ENCODE data around the gene KLK1.

The KLK1 gene

DNA sequence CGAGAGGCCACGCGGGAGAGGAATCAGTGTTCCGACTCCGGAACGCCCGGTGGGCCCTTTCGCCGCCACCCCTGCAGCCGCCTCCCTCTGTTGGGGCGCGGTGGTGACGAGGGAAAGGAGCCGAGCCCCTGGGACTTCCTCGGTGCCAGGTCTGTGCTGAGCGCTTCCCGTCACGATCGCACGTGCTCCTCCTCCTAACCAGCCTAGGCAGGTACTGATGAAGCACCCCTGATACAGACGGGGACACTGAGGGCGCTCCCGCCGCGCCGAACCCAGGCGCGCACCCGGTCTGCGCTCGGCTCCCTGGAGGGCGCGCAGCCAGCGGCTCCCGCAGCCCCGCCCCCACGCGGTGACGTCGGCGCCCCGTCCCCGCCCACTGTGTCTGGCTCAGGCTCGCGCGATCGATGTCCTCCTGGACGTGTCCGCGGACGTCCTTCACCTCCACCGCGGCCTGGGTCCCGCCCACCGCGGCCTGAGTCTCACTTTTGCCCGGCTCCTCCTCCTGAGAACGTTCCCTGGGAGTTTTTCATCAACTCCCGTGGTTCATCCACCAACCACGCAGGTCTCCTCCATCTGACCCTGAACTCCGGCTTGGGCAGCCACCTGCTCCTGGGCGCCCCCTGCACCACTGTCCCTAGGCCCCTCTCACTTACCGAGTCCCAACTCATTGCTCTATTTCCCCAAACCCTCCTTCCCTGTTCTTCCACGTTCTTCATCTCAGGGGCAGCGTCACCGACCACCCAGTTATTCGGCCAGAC lies 12.4 kb upstream of the KLK1 start:
- no peak for DNase-seq

DNA sequence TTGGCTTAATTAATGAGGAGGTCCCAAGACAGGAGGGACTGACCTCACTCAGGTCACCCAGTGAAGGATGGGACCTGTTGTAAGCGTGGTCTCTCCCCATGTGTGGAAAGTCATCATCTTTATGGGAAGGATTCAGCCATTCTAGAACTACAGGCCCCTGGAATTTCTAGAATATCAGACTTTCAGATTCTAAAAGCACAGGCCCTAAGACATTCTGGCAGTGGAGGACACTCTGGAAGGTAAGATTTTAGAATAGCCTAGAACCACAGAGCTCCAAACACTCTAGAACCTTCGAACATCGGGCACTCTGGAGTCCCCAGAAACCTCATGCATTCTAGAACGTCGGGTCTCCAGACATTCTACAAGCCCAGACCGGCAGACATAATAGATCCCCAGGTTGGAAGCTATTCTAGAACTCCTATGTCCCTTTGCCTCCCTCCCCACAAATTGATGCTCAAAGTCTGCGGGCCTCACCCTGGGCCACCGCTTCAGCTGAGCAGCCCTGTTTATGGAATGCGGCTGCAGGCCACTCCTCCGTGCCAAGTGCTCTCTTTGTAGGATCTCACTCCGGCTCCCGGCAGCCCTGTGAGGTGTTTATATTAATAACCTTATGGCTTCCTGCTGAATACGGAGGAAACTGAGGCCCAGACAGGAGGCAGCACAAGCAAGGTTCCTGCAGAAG lies 11.7 kb upstream of the KLK1 start:
- no peak for DNase-seq

DNA sequence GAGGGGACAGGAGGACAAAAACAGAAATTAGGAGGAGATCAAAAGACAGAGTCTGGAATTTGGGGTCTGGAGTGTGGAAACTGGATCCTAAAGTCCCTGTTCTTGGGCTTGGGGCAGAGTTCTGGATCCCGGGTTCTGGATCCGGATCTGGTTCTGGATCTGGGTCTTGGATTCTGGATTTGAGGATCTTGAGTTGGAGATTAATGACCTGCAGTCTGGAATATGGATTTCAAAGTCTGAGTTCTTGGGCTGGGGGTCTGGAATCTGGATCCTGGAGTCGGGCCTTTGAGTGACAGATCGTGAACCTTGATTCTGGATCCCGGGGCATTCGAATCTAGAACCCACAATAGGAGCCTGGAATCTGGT lies 10.2 kb upstream of the KLK1 start:
- DNase-seq, result no peak

DNA sequence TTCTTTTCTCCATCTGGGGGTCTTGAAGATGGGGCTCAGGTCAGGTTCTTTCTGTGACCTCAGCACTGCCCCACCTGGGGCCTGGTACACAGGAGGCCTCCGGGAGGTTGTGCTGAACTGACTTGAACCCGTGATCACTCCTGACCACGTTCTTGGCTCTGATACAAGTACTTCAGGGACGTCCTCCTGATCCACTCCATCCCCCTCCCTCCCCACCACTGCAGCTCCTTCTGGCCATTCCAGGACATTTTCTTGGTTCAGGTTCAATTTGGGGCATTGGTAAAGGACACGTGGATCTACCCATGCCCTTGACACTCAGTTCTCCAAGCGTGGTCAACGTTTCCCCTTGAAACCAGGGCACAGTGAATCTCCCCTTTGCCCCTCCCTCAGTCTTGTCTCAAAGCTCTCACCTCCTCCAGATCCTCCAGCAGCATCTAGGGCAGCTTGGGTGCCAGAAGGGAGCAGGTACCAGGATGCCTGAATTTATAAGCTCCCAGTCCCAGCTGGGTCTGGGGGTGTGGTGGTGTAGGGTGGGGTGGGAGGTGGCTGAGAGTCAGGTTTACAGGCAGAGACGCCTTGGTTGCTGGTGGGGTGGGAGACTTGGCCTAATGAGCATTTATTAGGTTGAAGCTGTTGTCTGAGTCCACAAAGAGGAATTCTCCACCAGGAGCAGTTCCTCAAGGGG lies 9.7 kb upstream of the KLK1 start, which contains the start of gene KLK15:
Gene KLK15 (minus strand): TSS at position 458 of the 685 bp plus-strand sequence. CDS start 2,082 bp downstream, outside the sequence.
- no peak for DNase-seq

DNA sequence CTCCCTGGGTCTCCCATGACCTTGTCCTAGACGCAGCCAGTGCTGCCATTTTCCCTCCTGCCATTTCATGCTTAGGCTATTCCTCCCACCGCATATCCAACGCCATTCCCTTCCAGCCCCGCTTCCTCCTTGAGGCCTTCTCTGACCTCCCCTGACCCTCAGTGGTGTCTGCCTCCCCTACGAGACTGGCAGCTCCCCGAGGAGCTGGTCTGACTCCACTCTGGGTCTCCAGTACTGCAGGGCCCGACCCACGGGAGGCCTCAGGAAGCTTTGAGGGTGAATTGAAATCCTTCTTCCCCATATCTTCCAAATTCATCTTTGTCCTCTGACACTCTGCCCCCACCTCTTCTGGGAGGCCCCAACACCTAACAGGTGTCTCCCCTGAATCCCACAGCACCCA lies 9.1 kb upstream of the KLK1 start:
- no peak for DNase-seq

DNA sequence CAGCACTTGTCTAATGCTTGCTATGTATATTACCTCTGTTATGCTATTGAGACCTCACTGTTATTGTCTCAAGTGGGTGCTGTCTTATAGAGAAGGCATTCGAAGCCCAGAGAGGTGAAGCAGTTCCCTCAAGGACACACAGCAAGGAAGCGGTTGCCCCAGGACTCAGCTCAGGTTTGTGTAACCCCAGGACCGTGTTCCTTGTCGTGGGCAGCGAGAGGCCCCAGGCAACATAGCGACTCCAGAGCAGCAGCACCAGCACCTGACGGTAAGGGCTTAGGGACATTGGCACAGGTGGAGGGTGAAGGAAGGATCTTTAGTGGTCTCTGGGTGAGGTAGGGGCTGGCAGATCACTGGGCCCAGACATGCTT lies 7.4 kb upstream of the KLK1 start:
- DNase-seq, result no peak

DNA sequence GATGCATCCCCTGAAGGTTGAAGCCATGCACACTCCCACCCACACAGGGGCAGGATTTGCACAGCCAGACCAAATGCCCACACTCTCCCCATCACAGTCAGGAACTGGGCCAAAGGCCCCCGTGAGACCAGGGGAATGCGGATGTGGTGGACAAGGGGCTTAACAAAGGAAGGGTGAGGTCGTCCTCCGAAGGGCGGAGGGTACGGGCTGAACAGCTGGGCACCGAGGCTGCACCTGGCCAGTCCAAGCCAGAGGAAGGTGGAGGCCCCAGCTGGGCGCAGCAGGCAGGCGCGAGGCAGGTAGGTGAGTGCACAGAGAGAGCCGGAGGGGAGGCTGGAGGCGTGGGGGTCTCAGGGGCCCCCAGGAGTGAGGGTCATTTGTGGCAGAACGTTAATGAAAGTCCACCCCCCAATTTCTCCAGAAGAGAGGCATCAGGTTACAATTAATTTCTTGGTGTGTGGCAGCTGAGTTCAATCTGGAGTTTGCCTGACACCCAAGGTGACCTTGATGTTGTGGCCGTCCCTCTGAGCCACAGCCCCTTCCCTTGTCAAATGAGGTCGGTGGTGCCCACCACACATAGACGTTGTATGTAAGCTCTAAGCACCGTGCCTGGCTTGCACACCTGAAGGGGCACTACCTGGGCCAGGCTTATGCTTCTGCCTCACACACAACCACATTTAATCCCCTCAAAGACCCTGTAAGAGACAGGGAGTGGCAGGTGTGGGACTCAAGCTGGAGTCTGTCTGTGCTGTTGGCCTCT lies 6.9 kb upstream of the KLK1 start:
- DNase-seq, result no peak

DNA sequence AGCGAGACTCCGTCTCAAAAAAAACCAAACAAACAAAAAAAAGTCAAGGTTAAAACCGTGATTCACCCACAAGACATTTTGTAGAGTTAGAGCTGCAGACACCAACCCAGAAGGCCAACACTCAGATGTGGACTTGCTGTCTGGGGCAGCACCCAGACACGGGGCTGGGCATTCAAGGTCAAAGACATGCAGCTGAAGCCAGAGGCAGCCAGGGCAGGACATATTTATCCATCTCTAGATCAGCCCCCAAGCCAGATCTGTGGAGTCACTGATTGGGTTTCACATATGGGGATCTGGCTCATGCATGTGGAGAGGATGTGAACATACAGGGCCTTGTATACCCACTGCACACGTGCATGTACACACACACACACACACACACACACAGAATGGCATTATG lies 6.2 kb upstream of the KLK1 start:
- no peak for DNase-seq

DNA sequence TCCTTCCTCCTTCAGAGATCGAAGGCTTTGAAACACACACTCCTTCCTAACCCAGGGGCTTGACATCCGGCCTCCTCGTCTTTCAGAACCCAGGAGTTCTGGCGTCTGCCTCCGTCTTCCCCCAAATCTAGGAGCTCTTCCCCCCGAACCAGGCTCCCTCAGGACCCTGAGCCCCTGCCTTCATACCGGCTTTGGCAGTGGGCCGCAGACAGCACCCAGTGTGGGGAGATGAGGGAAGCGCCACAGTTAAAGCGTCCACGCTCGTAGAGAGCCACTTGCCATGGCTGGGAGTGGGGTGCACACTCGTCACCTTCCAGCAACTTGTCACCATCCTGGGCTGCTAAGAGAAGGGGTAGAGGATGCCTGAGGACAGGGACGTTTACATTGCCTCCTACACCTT lies 3.9 kb upstream of the KLK1 start:
- no peak for DNase-seq

DNA sequence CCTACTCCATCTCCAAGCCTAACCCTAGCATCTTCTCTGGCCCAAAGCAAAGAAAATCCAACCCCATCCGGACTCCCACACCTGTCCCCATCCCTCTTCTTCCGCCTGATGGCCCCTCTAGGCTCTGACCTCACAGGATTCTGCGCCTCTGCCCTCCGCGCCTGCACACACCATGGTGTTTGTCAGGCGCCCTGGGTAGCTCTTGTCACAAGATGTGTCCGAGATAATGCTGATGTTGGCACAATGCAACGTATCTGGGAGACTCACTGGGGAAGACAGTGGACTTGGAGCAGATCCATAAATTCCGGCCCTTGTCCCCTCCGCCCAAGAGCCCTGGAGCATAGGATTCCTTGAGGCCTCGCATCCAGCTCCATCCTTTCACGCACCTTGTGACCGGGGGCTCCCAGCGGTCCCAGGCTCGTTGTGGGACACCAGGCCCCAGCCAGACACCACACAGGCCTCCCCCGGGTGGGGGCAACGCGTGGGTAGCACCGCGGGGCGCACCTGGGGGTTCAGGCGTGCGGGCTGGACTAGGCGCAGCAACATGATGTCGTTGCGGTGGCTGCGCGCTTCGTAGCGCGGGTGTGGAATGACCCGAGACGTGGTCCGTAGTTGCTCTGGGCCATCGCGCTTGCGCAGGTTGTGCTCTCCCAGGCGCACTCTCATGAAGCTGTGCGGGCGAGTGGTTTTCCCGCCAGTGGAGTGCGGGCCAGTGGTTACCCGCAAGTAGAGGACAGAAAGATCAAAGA lies 3.1 kb upstream of the KLK1 start:
- DNase-seq, result no peak

DNA sequence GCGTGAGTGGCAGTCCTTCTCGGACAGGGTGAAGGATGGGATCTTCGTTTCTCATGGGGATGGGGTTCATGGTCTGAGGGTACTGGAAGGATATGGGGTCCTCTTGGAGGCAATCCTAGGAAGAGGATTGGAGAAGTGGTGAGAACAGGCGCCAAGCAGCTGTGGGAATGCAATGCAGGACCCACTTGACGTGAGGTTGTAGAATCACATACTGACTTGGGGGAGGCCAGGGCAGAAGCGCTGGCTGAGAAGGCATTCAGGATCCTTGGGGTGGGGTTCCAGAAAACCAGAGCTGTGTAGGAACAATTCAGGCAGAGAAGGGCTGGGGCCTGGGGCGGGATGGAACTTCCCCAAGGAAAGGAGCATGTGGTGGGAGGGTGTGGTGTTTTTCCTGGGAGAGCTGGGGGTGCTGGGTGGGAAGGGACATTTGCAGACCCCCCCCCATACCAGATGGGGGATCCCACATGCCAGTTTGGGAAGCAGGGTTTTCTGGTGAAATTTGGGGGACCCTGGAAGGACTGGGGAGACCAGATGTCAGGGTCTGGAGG lies 852 bp downstream of the KLK1 start:
- no peak for DNase-seq

DNA sequence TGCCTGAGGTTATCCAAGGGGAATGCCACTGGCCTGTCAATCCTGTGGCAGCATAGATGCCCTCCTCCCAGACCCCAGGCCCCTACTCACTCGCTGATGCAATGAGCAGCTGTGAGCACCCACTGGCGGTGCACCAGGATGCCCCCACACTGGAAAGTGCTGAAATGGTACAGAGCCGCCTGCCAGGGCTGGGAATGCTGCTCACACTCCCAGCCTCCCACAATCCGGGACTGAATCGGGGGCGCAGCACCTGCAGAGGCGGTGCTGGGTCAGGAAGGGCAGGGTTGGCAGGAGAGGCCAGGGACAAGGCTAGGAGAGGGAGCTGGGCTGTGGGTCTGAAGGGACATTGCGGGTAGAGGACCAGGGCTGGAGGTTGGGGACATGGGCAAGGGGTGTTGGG lies 2.0 kb downstream of the KLK1 start:
- no peak for DNase-seq

DNA sequence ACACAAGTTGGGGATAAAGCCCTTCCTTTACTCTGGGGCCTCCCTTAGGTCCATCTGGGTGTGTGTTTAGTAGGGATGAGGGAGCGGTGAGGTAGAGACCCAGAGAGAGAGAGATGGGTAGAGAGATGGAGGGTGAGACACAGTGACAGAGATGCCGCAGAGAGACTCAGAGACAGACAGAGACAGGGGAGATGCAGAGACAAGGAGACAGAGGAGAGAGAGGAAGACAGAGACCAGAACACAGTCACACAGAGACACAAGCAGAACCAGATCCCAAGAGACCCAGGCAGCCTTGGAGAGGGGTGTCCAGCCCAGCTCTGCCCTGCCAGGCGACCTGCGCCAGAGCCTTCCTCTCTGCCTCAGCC lies 2.4 kb downstream of the KLK1 start:
- DNase-seq, result no peak

DNA sequence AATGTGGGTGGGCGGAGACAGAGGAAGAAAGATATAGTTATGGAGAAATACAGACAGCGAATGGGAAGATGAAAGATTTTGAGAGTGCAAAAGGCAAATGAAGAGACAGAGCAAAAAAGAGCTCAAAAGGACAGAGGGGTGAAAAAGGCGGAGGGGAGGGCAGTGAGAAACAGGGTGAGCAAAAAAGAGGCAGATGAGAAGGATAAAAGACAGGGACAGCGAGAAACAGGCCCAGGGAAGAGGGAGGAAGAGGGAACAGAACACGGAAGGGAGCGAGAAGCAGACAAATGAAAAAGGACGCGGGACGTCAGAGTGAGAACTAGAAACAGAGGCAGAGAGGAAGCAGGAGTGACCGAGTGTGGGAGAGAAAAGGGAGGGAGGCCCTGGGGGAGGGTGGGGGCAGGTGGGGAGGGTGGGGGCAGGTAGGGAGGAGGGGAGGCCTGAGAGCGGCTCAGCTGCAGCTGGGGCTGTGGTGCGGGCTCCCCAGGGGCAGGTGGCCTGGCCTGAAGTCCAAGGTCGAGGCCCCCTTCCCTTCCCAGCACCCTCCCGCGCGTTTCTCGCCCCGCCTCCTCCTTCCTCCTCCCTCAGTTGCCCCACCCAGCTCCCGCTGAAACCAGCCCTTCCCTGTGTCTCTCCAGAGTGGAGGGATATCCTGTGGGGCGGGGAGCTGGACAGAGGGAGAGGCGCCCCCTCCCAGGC lies 2.9 kb downstream of the KLK1 start:
- DNase-seq, result no peak

DNA sequence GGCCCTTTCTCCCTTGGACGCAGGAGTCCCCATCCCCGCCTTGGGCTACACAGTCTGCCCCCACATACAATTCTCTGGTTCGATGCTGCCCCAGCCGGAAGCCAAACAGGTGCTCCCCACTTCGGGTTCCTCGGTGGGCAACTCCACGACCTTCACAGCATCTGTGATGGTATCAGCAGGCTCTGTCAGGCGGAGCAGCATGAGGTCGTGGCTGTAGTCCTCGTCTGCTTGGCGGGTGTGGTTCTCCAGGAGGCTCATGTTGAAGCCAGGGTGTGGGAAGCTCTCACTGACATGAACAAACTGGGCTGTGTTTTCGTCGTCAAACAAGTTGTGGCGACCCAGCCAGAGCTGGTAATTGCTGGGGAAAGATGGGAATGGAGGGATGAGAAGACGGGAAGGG lies 3.5 kb downstream of the KLK1 start:
- no peak for DNase-seq

DNA sequence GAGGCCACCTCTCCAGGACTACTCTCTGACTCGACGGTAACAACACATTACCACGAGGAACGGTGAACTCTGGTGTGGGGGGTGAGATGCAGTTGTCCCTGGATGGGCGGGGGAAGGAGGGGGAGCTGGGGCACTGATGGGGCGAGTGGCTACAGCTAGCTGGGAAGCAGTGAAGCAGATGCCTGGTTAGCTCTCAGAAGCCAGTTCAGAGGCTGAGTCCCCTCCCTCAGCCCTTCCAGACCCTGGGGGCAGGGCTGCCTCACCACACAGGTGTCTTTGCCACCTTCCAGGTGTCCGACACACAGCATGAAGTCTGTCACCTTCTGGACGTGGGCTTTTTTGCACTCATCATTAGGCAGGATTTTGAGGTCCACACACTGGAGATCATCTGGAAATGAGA lies 4.0 kb downstream of the KLK1 start:
- no peak for DNase-seq

DNA sequence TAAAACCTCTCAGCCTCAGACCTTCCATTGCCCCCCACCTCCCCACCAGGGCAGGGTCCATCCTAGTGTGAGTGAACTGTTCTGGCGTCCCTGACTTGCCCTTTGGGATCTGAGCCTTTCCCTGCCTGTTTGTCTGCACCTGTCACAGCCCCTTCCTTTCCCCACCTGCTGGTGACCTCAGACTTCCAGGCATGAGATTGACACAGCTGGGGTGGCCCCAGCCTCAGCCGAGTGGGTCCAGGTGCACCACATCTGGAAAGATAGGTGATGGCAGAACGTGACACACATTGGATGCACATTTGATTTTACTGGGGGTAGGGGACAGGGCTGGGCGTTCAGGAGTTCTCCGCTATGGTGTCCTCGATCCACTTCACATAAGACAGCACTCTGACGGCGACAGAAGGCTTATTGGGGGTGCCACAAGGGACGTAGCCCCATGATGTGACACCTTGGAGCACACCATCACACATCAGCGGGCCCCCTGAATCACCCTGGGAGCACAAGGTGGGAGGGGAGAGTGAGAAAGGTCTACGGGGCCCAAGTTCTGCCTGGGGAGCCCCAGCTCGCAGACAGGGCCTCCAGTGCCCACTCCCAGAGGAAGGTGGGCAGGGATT lies 4.6 kb downstream of the KLK1 start:
- no peak for DNase-seq

DNA sequence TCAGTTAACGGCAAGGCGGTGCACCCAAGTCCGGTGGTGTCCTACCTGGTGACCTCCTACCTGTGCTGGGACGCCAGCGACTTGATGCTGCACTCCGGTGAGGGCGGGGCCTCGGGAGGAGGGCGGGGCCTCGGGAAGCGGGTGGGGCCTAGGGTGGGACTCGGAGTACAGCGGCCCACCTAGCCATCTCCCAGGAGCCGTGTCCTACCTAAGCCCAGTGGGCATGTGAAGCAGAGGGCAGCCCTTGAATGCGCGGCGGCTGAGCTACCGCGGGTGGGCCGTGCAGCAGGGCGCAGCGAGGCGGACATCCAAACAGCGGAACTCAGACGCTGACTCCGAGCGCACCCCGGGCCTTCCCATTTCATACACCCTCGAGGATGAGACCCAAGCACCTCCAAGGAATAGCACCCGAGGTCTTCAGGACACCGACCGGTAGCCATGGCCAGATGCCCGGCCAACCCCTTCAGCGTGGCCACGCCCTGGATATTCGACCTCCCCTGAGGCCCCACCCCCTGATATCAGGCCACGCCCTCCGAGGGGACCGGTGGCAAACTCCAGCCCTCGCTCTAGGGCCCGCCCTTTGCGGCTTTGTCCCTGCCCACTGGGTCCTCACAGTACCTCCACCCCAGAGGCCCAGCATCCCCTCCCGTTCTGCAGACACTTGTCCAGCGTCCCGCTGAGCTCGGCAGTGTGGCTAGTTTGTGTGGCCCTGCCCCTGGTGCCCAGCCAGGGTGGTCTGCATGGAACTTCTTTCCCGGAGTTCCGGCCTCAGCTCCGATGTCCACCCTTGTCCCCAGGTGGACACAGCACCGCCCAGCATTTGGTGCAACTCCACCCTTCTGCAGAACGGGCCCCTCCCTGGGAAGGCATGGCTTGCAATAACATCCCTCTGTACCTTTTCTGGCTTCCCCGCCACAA lies 5.4 kb downstream of the KLK1 start:
- DNase-seq, result no peak

DNA sequence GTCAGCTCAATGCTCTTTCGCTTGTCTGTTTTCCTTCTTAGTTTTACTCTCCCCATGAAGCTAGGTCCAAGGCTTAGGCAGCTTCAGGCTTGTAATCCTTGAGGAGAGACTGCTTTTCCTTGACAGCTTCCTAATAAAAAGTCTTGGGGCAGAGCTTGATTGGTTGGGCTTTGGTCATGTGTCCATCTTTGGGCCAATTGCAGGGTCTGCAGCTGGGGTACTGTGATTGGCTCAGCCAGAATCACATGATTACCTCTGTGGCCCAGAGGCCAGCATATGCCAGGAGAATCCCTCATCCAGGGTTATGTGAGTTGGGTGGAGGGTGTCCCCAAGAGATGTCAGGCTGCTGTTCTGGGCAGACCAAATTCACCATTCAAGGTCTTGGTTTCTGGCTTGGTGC lies 8.1 kb downstream of the KLK1 start:
- no peak for DNase-seq

DNA sequence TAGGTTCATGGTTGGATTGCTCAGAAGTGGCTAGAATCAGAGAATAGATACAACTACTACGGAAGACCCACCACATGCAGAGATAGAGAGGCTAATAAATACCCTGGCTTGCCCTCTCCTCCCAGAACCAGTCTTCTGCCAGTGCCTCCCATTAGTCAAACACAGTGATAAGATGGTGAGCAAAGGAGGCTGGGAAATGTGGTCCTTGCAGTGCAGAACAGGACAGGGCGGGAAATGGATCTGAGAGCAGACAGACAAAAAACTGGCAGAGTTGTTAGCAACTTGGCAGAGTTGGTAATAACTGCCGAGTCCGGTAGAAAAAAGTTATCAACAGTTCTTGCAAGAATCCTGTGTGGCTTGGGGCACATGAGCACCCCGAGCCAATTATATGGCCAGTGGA lies 8.7 kb downstream of the KLK1 start:
- no peak for DNase-seq

Data from NCI-H2107 (cell line).